ENCODE data around the gene TIMM13. TPM values are rescaled to one million over a fixed set of nuclear protein-coding genes. Genes with fewer than 3 reads are reported as not detected.

The TIMM13 gene
- total and polyA plus RNA-seq, 2 donors (not counting 1 experiment from before 2014, with no cell fraction given), result 19.4 to 32.5 TPM

- DNase-seq (no peak), ATAC-seq (ENCODE audit: low read depth) (no peak)
- no peak overlapping the region for H2AFZ ChIP-seq (ENCODE audit: insufficient read depth, low read depth, low read length, poor library complexity, severe bottlenecking)
- no peak overlapping the region for H3K27ac Mint-ChIP-seq
- no peak overlapping the region for H3K4me3 Mint-ChIP-seq
- H3K9me3 ChIP-seq (ENCODE audit: control extremely low read depth in 1 of 3, control insufficient read depth in 2 of 3, insufficient read depth in 1 of 3, low read length in 2 of 3), result peaks cover 0 to 8% (median 0%) of the 10 kb centered on the region in 3 donors
- peaks cover 12% of the 10 kb centered on the region for H3K79me2 ChIP-seq (ENCODE audit: control insufficient read depth, insufficient read depth, low read length)
- no peak overlapping the region for H3K4me2 ChIP-seq (replicated peaks; ENCODE audit: low read depth, low read length, poor library complexity, severe bottlenecking)
- intact Hi-C loops (cut with micrococcal nuclease), result no loop called here
- H3K9me3 Mint-ChIP-seq (ENCODE audit: insufficient read depth), result no peaks in the 10 kb centered on the region
- no peak overlapping the region for H3K4me3 ChIP-seq (ENCODE audit: control extremely low read depth in 1 of 5, extremely low read depth in 1 of 5, insufficient read depth in 1 of 5, low read depth in 2 of 5, low read length in 4 of 5)
- H3K4me1 Mint-ChIP-seq, result peaks cover 2% of the 10 kb centered on the region
- no peak overlapping the region for H3K9ac ChIP-seq (ENCODE audit: low read length)
- H3K27me3 Mint-ChIP-seq, result no peaks in the 10 kb centered on the region
- 90% methylated on average over 7 of the region's 7 CpGs for WGBS (ENCODE audit: insufficient coverage)
- CTCF ChIA-PET, result no interaction called here
- H3K27ac ChIP-seq (ENCODE audit: low read length in 2 of 2), result no peak overlapping the region
- peaks cover 12% of the 10 kb centered on the region for H4K20me1 ChIP-seq (ENCODE audit: control insufficient read depth, insufficient read depth, low read length, poor library complexity, severe bottlenecking)
- TF ChIP-seq EZH2 (IDR thresholded peaks at IDR 0.05; ENCODE audit: borderline replicate concordance, insufficient read depth, low read depth, low read length, poor library complexity, severe bottlenecking), result no peak
- no peak for TF ChIP-seq CTCF (IDR thresholded peaks at IDR 0.05)
- POLR2A ChIA-PET, result no interaction called here
- H3K36me3 ChIP-seq (replicated peaks in 1 of 2; ENCODE audit: control extremely low read depth in 1 of 2, control insufficient read depth in 1 of 2, extremely low read depth in 1 of 2, insufficient read depth in 2 of 2, low read length in 1 of 2), result peaks cover 0 to 5% of the 10 kb centered on the region in 2 experiments
- H3K27me3 ChIP-seq (replicated peaks in 1 of 4; ENCODE audit: control extremely low read depth in 1 of 4, control insufficient read depth in 3 of 4, insufficient read depth in 4 of 4, low read length in 3 of 4), result no peaks in the 10 kb centered on the region
- no peaks in the 10 kb centered on the region for H3K4me1 ChIP-seq (ENCODE audit: control insufficient read depth in 2 of 2, insufficient read depth in 2 of 2, low read length in 2 of 2)
Measured at GRCh38 chr19:2419754-2420153, 7.6 kb downstream of the TIMM13 start.

DNA sequence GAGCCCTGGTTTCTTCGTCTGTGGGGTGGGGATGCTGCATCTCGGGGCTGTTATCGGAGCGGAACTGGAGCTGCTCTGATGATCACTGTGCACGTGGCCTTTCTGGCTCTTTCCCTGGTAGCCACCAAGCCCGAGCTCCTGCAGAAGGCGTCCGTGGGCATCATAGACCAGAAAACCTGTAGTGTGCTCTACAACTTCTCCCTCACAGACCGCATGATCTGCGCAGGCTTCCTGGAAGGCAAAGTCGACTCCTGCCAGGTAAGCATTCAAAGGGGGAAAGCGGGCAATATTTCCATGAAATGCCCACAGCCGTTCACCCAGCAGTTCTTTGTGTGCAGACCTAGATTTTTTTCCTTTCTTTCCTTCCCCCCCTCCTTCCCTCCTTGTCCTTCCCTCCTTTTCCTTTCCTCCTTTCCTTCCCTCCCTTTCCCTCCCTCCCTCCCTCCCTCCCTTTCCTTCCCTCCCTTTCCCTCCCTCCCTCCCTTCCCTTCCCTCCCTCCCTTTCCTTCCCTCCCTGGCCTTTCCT, 9.4 kb downstream of the TIMM13 start:
- intact Hi-C loops (cut with micrococcal nuclease), result no loop called here

More for the DNA sequence above, 9.4 kb downstream of the TIMM13 start:
- ChIA-PET POLR2A (no interaction called here), CTCF (no interaction called here)
- Histone ChIP-seq H3K4me3 (ENCODE audit: control extremely low read depth in 1 of 5, extremely low read depth in 1 of 5, insufficient read depth in 1 of 5, low read depth in 2 of 5, low read length in 4 of 5) (no peak overlapping the region), H3K4me2 (replicated peaks; ENCODE audit: low read depth, low read length, poor library complexity, severe bottlenecking) (no peak overlapping the region), H3K36me3 (replicated peaks in 1 of 2; ENCODE audit: control extremely low read depth in 1 of 2, control insufficient read depth in 1 of 2, extremely low read depth in 1 of 2, insufficient read depth in 2 of 2, low read length in 1 of 2) (peaks cover 0 to 5% of the 10 kb centered on the region in 2 experiments), H3K4me1 (ENCODE audit: control insufficient read depth in 2 of 2, insufficient read depth in 2 of 2, low read length in 2 of 2) (no peaks in the 10 kb centered on the region), H3K9ac (ENCODE audit: low read length) (no peak overlapping the region), H4K20me1 (ENCODE audit: control insufficient read depth, insufficient read depth, low read length, poor library complexity, severe bottlenecking) (peaks cover 12% of the 10 kb centered on the region), H3K27ac (ENCODE audit: low read length in 2 of 2) (no peak overlapping the region), H3K79me2 (ENCODE audit: control insufficient read depth, insufficient read depth, low read length) (peaks cover 8% of the 10 kb centered on the region), H2AFZ (ENCODE audit: insufficient read depth, low read depth, low read length, poor library complexity, severe bottlenecking) (no peak overlapping the region), H3K27me3 (replicated peaks in 1 of 4; ENCODE audit: control extremely low read depth in 1 of 4, control insufficient read depth in 3 of 4, insufficient read depth in 4 of 4, low read length in 3 of 4) (no peaks in the 10 kb centered on the region), H3K9me3 (ENCODE audit: control extremely low read depth in 1 of 3, control insufficient read depth in 2 of 3, insufficient read depth in 1 of 3, low read length in 2 of 3) (peaks cover 0 to 8% (median 0%) of the 10 kb centered on the region in 3 donors)
- no peak overlapping the region for H3K27ac Mint-ChIP-seq
- H3K27me3 Mint-ChIP-seq, result no peaks in the 10 kb centered on the region
- no peaks in the 10 kb centered on the region for H3K9me3 Mint-ChIP-seq (ENCODE audit: insufficient read depth)
- ATAC-seq (ENCODE audit: low read depth) (no peak), DNase-seq (no peak)
- TF ChIP-seq EZH2 (IDR thresholded peaks at IDR 0.05; ENCODE audit: borderline replicate concordance, insufficient read depth, low read depth, low read length, poor library complexity, severe bottlenecking), result no peak
- no peak for TF ChIP-seq CTCF (IDR thresholded peaks at IDR 0.05)
- no peaks in the 10 kb centered on the region for H3K4me1 Mint-ChIP-seq
- H3K4me3 Mint-ChIP-seq, result no peak overlapping the region
- over 99% methylated on average over 11 of the region's 13 CpGs for WGBS (ENCODE audit: insufficient coverage)

All from B cell (primary cell).